Measurements from ENCODE around the gene CDH15. TPM values are rescaled to one million over a fixed set of nuclear protein-coding genes. Genes with fewer than 3 reads are reported as not detected.

Gene CDH15
- total and polyA plus RNA-seq, 9 donors, result 0.10 to 0.45 (median 0.30) TPM; not detected in 5

- no peaks in the 10 kb centered on the region for H3K27me3 ChIP-seq
- intact Hi-C loops (cut with DNase I), result no loop called here
- H3K27ac ChIP-seq, result no peak overlapping the region
- 92 to 95% (median 94%) methylated on average over 25 of the region's 25 CpGs for WGBS, 3 donors
- no peak overlapping the region for H3K4me3 ChIP-seq
- DNase-seq, result peak in 2 of 5 donors; percentile 9 to 25
- TF ChIP-seq CTCF (IDR thresholded peaks at IDR 0.05) (no peak), POLR2A (IDR thresholded peaks at IDR 0.05) (no peak), EP300 (IDR thresholded peaks at IDR 0.05) (no peak)
- peaks cover 0 to 3% of the 10 kb centered on the region in 2 donors for H3K9me3 ChIP-seq
- H3K4me1 ChIP-seq (ENCODE audit: insufficient read depth), result no peaks in the 10 kb centered on the region
- no peaks in the 10 kb centered on the region for H3K36me3 ChIP-seq
These were observed 26.0 kb upstream of the CDH15 start for GRCh38 chr16:89145406-89146161.

- intact Hi-C loops (cut with DNase I), result no loop called here
- Histone ChIP-seq H3K4me3 (no peak overlapping the region), H3K27me3 (no peaks in the 10 kb centered on the region), H3K27ac (no peak overlapping the region), H3K9me3 (peaks cover 0 to 3% of the 10 kb centered on the region in 2 donors), H3K36me3 (no peaks in the 10 kb centered on the region), H3K4me1 (ENCODE audit: insufficient read depth) (no peaks in the 10 kb centered on the region)
- WGBS, 3 donors, result 95 to 98% (median 95%) methylated on average over 20 to 21 of the region's 21 CpGs
- peak in 2 of 5 donors; percentile 8 to 23 for DNase-seq
- TF ChIP-seq POLR2A (IDR thresholded peaks at IDR 0.05) (no peak), CTCF (IDR thresholded peaks at IDR 0.05) (no peak), EP300 (IDR thresholded peaks at IDR 0.05) (no peak)
These were observed 25.1 kb upstream of the CDH15 start for GRCh38 chr16:89146211-89147005.

- intact Hi-C loops (cut with DNase I), result no loop called here
- no peak overlapping the region for H3K4me3 ChIP-seq
- no peak overlapping the region for H3K27ac ChIP-seq
- H3K36me3 ChIP-seq, result no peaks in the 10 kb centered on the region
- DNase-seq, result peak in 2 of 5 donors; percentile 13 to 22
- peaks cover 0 to 3% of the 10 kb centered on the region in 2 donors for H3K9me3 ChIP-seq
- no peaks in the 10 kb centered on the region for H3K4me1 ChIP-seq (ENCODE audit: insufficient read depth)
- TF ChIP-seq POLR2A (IDR thresholded peaks at IDR 0.05), result no peak
- no peak for TF ChIP-seq EP300 (IDR thresholded peaks at IDR 0.05)
- TF ChIP-seq CTCF (IDR thresholded peaks at IDR 0.05), result no peak
- 81 to 85% (median 85%) methylated on average over 9 to 10 of the region's 11 CpGs for WGBS, 3 donors
- H3K27me3 ChIP-seq, result no peaks in the 10 kb centered on the region
These were observed 24.3 kb upstream of the CDH15 start for GRCh38 chr16:89147085-89147817.

GRCh38 chr16:89149386-89149785, 22.2 kb upstream of the CDH15 start:
- Histone ChIP-seq H3K4me3 (no peak overlapping the region), H3K9me3 (peaks cover 0 to 3% of the 10 kb centered on the region in 2 donors), H3K36me3 (no peaks in the 10 kb centered on the region), H3K27me3 (no peaks in the 10 kb centered on the region), H3K4me1 (ENCODE audit: insufficient read depth) (no peaks in the 10 kb centered on the region), H3K27ac (no peak overlapping the region)
- DNase-seq, result peak in 1 of 5 donors; percentile 24
- TF ChIP-seq EP300 (IDR thresholded peaks at IDR 0.05) (no peak), CTCF (IDR thresholded peaks at IDR 0.05) (no peak), POLR2A (IDR thresholded peaks at IDR 0.05) (no peak)
- WGBS, 3 donors, result 95 to 98% (median 96%) methylated on average over 9 of the region's 9 CpGs
- intact Hi-C loops (cut with DNase I), result no loop called here

Data from ovary (tissue), 9 donors.